Measurements from ENCODE around the gene DELE1.

The DELE1 gene

DNA sequence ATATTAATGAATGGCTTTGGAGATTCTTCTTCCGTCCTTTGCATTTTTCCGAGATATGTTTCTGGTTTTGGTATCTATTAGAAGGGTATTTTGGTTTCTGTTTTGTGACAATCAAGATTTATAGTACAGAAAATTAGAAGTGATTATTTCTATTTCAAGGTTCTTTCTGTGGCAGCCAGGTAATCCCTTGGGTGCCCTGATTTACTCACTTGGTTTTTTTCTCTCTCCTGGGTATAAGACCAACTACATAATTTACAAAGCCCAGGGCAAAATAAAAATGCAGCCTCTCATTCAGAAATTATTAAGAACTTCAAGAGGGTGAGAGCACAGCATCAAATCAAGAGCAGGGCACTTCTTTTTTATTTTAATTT is 43.3 kb downstream of the DELE1 start (continued):
- TF ChIP-seq ZSCAN30 (tag by site-specific recombination; IDR thresholded peaks at IDR 0.05) (no peak), HOXC10 (CRISPR knock-in tag; IDR thresholded peaks at IDR 0.05) (no peak), IKZF3 (tag by site-specific recombination; IDR thresholded peaks at IDR 0.05) (no peak)

- CTCF ChIA-PET = interaction anchor here (0.6 to 5.3 kb wide), 32 partner anchors 9 to 405 kb away, joined by 3 to 42 read pairs (median 4); partner anchors contain the start of genes DELE1 and PCDH1
- POLR2A ChIA-PET = interaction anchor here (0.5 to 2.4 kb wide), 15 partner anchors 8 to 1857 kb away, joined by 3 to 19 read pairs (median 4); partner anchors contain the start of genes DELE1, HDAC3, PCDH1 and PCDH12
- H3K4me3 ChIP-seq (ENCODE audit: low read depth, low read length) = peak within 1 kb of the TSS; percentile 93
- no peaks in the 10 kb centered on the region for H3K9me3 ChIP-seq (ENCODE audit: control insufficient read depth, insufficient read depth, low read depth, low read length)
- H3K36me3 ChIP-seq (ENCODE audit: control insufficient read depth in 2 of 2, insufficient read depth in 1 of 2, low read length in 2 of 2) = peaks cover 24 to 32% of the 10 kb centered on the region in 2 experiments
- H3K4me1 ChIP-seq (ENCODE audit: control insufficient read depth, insufficient read depth, low read length) = peaks cover 6% of the 10 kb centered on the region
- peak within 1 kb of the TSS; percentile 74 for H3K27ac ChIP-seq (ENCODE audit: extremely low read depth, low read depth, low read length)
- no peak for TF ChIP-seq ZNF140 (tag by site-specific recombination; IDR thresholded peaks at IDR 0.05)
- peak; percentile 34; the same call in 1 of the 2 replicates for TF ChIP-seq ZNF18 (tag by site-specific recombination; IDR thresholded peaks at IDR 0.05)
- TF ChIP-seq SP7 (tag by site-specific recombination; IDR thresholded peaks at IDR 0.05) = peak; percentile 80
- no peak for TF ChIP-seq ZNF555 (tag by site-specific recombination; conservative IDR thresholded peaks at IDR 0.05)
- no peak for TF ChIP-seq ZNF670 (tag by site-specific recombination; IDR thresholded peaks at IDR 0.05; ENCODE audit: low read depth)
- no peak for TF ChIP-seq ZNF157 (tag by site-specific recombination; IDR thresholded peaks at IDR 0.05)
- TF ChIP-seq ZBTB8A (tag by site-specific recombination; IDR thresholded peaks at IDR 0.05) = peak; percentile 97
- no peak for TF ChIP-seq ZNF155 (tag by site-specific recombination; IDR thresholded peaks at IDR 0.05)
- TF ChIP-seq ZNF629 (tag by site-specific recombination; IDR thresholded peaks at IDR 0.05) = peak; percentile 60; the same call in 1 of the 2 replicates
- TF ChIP-seq ZNF391 (tag by site-specific recombination; IDR thresholded peaks at IDR 0.05; ENCODE audit: borderline replicate concordance, low read depth) = no peak
- TF ChIP-seq, protein P1, sequence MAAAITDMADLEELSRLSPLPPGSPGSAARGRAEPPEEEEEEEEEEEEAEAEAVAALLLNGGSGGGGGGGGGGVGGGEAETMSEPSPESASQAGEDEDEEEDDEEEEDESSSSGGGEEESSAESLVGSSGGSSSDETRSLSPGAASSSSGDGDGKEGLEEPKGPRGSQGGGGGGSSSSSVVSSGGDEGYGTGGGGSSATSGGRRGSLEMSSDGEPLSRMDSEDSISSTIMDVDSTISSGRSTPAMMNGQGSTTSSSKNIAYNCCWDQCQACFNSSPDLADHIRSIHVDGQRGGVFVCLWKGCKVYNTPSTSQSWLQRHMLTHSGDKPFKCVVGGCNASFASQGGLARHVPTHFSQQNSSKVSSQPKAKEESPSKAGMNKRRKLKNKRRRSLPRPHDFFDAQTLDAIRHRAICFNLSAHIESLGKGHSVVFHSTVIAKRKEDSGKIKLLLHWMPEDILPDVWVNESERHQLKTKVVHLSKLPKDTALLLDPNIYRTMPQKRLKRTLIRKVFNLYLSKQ (tag by site-specific recombination; IDR thresholded peaks at IDR 0.05; ENCODE audit: borderline replicate concordance) = no peak
- no peak for TF ChIP-seq ZSCAN16 (tag by site-specific recombination; IDR thresholded peaks at IDR 0.05)
- peak; percentile 44; the same call in 1 of the 2 replicates for TF ChIP-seq WT1 (tag by site-specific recombination; IDR thresholded peaks at IDR 0.05)
- peak; percentile 74; the same call in 1 of the 2 replicates for TF ChIP-seq GLI4 (tag by site-specific recombination; IDR thresholded peaks at IDR 0.05)
- TF ChIP-seq ZBTB21 (tag by site-specific recombination; IDR thresholded peaks at IDR 0.05) = 0 out of 2 replicates have a peak, but pooled peaks have one; percentile 23
- TF ChIP-seq ZNF560 (tag by site-specific recombination; IDR thresholded peaks at IDR 0.05; ENCODE audit: borderline replicate concordance) = no peak
- TF ChIP-seq ZBTB7A (tag by site-specific recombination; IDR thresholded peaks at IDR 0.05; ENCODE audit: low read depth) = peak; percentile 66; the same call in 1 of the 2 replicates
- no peak for TF ChIP-seq ZNF416 (tag by site-specific recombination; IDR thresholded peaks at IDR 0.05)
- no peak for TF ChIP-seq ZNF473 (tag by site-specific recombination; IDR thresholded peaks at IDR 0.05)
- no peak for TF ChIP-seq ZNF747 (tag by site-specific recombination; IDR thresholded peaks at IDR 0.05)
- TF ChIP-seq ZNF530 (tag by site-specific recombination; IDR thresholded peaks at IDR 0.05; ENCODE audit: low read depth) = no peak
- TF ChIP-seq ZNF544 (tag by site-specific recombination; IDR thresholded peaks at IDR 0.05) = no peak
- TF ChIP-seq ZNF660 (tag by site-specific recombination; IDR thresholded peaks at IDR 0.05) = peak; percentile 89
- TF ChIP-seq ZNF324 (tag by site-specific recombination; IDR thresholded peaks at IDR 0.05) = peak; percentile 65; the same call in 1 of the 2 replicates
- TF ChIP-seq ATF2 (tag by site-specific recombination; IDR thresholded peaks at IDR 0.05; ENCODE audit: low read depth) = no peak
- TF ChIP-seq ZNF548 (tag by site-specific recombination; IDR thresholded peaks at IDR 0.05) = no peak
- TF ChIP-seq, protein P2, sequence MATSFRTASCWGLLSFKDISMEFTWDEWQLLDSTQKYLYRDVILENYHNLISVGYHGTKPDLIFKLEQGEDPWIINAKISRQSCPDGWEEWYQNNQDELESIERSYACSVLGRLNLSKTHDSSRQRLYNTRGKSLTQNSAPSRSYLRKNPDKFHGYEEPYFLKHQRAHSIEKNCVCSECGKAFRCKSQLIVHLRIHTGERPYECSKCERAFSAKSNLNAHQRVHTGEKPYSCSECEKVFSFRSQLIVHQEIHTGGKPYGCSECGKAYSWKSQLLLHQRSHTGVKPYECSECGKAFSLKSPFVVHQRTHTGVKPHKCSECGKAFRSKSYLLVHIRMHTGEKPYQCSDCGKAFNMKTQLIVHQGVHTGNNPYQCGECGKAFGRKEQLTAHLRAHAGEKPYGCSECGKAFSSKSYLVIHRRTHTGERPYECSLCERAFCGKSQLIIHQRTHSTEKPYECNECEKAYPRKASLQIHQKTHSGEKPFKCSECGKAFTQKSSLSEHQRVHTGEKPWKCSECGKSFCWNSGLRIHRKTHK (tag by site-specific recombination; IDR thresholded peaks at IDR 0.05) = no peak
These were observed 45.4 kb downstream of the DELE1 start, which contains the start of gene RNF14 for GRCh38 chr5:141968914-141969608. Gene RNF14, plus strand, starts transcription at chr5:141969105. Its CDS starts 4,484 bp downstream, at chr5:141973589.

Data from HEK293 (cell line).